Stimulated activated naive CD8-positive, alpha-beta T cell treated with anti-CD3 and anti-CD28 coated beads, Interleukin-15, Interleukin-2, amounts not matched to agents 100 ng/mL and 50 ng/mL, for 24 hours (primary cell): Measurements from ENCODE around the gene PRPF6.

Experiments used
- H3K27ac Mint-ChIP-seq: one replicate; pipeline ENCODE4 v1.8.0; 2021; ENCODE audit warnings: mild to moderate bottlenecking, mixed read lengths
- H3K27me3 Mint-ChIP-seq: one replicate; pipeline ENCODE4 v1.8.0; 2021; ENCODE audit warnings: mixed read lengths
- H3K36me3 Mint-ChIP-seq: one replicate; pipeline ENCODE4 v1.8.0; 2021; ENCODE audit warnings: low read depth, mixed read lengths
- H3K4me1 Mint-ChIP-seq: one replicate; pipeline ENCODE4 v1.8.0; 2021; ENCODE audit warnings: low read depth, mixed read lengths
- H3K4me3 Mint-ChIP-seq: one replicate; pipeline ENCODE4 v1.8.0; 2021; ENCODE audit warnings: mild to moderate bottlenecking, mixed read lengths
- H3K9me3 Mint-ChIP-seq: one replicate; pipeline ENCODE4 v1.8.0; 2021; ENCODE audit warnings: mixed read lengths

PRPF6 gene

GRCh38 chr20:64067005-64067632, 86.2 kb downstream of the PRPF6 start:
- H3K36me3 Mint-ChIP-seq = no peaks in the 10 kb centered on the region
- H3K4me1 Mint-ChIP-seq = peaks cover 47% of the 10 kb centered on the region
- H3K27me3 Mint-ChIP-seq = no peaks in the 10 kb centered on the region
- no peak overlapping the region for H3K4me3 Mint-ChIP-seq
- no peak overlapping the region for H3K27ac Mint-ChIP-seq
- H3K9me3 Mint-ChIP-seq = no peaks in the 10 kb centered on the region

DNA sequence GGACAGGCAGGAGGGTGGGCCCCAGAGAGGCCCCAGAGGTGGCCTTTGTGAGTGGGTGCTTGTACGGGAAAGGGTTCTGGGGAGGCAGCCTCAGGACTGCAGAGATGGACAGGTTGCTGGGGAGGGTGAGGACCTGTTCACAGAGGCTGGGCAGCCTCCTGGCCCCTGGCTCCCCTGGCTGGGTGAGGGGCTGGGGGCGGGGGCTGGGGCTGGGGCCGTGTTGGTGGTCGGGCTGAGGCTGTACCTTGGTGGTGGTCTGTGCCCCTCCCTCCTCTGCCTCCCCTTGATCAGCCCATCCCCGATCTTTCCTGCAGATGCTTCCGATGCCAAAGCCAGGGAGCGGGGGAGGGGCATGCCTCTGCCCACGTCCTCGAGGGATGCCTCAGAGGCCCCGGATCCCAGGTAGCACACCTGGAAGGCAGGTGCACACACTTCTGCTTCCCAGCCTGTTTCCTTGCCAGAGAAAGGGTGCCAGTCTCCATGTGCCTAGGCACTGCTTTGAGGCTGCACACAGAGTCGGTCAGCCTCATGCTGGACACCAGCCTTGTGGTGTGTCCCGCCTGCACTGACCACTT, 86.9 kb downstream of the PRPF6 start:
- no peaks in the 10 kb centered on the region for H3K9me3 Mint-ChIP-seq
- H3K27me3 Mint-ChIP-seq = no peaks in the 10 kb centered on the region
- H3K4me1 Mint-ChIP-seq = peaks cover 45% of the 10 kb centered on the region
- no peak overlapping the region for H3K4me3 Mint-ChIP-seq
- no peak overlapping the region for H3K27ac Mint-ChIP-seq
- no peaks in the 10 kb centered on the region for H3K36me3 Mint-ChIP-seq

- Mint-ChIP-seq H3K4me3 (no peak overlapping the region), H3K27me3 (no peaks in the 10 kb centered on the region), H3K4me1 (peaks cover 45% of the 10 kb centered on the region), H3K36me3 (no peaks in the 10 kb centered on the region), H3K9me3 (no peaks in the 10 kb centered on the region), H3K27ac (no peak overlapping the region)
Measured at GRCh38 chr20:64068386-64069208, 87.7 kb downstream of the PRPF6 start.

DNA sequence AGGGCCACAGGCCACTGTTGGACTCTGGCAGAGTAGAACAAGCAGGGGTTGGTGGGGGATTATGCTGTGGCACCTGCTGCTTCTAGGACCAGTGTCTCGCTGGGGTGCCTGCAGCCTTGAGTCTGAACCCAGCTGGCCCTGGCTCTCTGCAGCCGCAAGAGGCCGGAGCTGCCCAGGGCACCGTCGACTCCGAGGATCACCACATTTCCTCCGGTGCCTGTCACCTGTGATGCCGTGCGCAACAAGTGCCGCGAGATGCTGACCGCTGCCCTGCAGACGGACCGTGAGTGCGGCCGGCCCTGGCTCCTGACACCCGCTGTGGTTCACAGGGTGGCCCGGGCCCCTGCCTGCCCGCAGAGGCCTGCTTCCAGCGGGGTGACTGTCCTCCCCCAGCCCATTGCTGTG, 88.3 kb downstream of the PRPF6 start:
- Mint-ChIP-seq H3K36me3 (no peaks in the 10 kb centered on the region), H3K9me3 (no peaks in the 10 kb centered on the region), H3K27me3 (no peaks in the 10 kb centered on the region), H3K4me1 (peaks cover 38% of the 10 kb centered on the region), H3K4me3 (no peak overlapping the region), H3K27ac (no peak overlapping the region)

- no peaks in the 10 kb centered on the region for H3K36me3 Mint-ChIP-seq
- no peak overlapping the region for H3K27ac Mint-ChIP-seq
Measured at GRCh38 chr20:64069614-64070243, 88.8 kb downstream of the PRPF6 start.

GRCh38 chr20:64070244-64070993, 89.5 kb downstream of the PRPF6 start:
- no peaks in the 10 kb centered on the region for H3K27me3 Mint-ChIP-seq
- peaks cover 26% of the 10 kb centered on the region for H3K4me1 Mint-ChIP-seq
- no peaks in the 10 kb centered on the region for H3K9me3 Mint-ChIP-seq
- no peaks in the 10 kb centered on the region for H3K36me3 Mint-ChIP-seq
- no peak overlapping the region for H3K27ac Mint-ChIP-seq
- H3K4me3 Mint-ChIP-seq = no peak overlapping the region

More at GRCh38 chr20:64069614-64070243, 88.8 kb downstream of the PRPF6 start:
- Mint-ChIP-seq H3K4me3 (no peak overlapping the region), H3K27me3 (no peaks in the 10 kb centered on the region), H3K9me3 (no peaks in the 10 kb centered on the region), H3K4me1 (peaks cover 33% of the 10 kb centered on the region)

DNA sequence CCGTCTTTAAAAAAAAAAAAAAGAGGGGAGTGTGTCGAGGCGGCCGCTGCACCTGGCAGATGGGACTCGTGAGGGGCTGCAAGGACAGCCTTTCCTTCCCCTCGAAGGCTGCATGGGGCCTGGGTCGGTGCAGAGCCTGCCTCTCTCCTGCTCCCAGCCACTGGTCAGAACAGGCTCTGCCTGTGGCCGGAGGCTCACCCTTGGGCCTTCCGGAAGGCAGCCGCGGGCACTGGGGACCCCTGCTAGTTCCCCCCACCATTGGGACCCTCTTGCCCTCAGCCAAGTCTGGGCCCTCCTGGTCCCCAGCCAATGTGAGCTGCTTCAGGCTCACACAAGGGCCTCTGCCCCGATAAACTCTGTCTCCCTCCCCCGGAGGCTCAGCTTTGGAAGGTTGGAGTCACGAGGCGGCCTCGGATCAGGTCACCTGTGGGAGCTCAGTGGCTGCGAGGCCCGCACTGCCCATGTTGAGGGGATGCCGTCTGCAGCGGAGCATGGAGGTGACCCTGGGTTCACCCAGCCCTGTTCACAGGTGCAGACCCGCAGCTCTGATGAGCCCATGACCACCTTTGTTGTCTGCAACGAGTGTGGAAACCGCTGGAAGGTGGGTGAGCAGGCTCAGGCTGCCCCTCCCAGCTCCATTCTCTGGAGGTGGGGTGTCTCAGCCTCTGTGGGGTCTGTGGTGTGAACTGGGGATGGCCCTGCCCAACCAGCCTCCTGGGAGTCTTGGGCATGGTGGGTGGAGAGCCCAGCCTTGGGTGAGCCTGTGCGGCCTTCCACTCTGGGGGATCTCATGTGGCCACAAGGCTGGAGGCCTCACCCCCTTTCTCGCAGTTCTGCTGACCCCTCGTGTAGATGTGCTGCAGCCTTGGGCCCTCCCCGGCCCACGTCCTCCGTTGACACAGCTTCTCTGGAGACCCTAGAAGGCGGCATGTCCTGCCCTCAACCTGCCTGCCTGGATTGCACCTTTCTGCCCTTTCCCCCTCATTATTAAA, 90.7 kb downstream of the PRPF6 start:
- Mint-ChIP-seq H3K36me3 (no peaks in the 10 kb centered on the region), H3K9me3 (no peaks in the 10 kb centered on the region), H3K27ac (no peak overlapping the region), H3K4me3 (no peak overlapping the region), H3K27me3 (no peaks in the 10 kb centered on the region), H3K4me1 (peaks cover 14% of the 10 kb centered on the region)

DNA sequence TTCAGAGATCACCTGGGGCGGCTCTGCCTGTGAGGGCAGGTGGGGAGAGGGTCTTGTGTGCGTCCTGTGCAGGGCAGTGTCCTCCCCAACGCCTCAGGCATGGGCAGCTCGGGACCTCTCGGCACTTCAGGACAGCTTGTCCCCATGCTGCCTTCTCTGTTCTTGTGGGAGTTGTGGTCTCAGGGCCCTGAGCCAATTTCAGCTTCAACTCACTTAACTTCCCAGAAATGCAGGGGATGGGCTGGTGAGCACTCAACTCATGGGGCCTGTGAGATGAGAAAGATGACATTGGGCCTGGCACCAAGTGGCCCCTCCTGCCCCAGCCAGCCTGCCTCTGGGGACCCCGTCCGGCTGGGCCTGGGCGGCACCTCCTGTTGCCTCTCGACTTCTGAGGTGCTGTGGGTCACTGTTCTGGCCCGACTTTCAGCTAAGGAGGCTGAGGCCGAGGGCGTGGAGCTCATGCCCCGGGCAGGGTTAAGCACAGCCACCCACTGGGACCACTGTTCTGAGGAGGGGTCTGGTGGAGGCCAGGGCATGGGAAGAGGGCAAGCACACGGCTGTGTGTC, 91.6 kb downstream of the PRPF6 start:
- Mint-ChIP-seq H3K27me3 (no peaks in the 10 kb centered on the region), H3K4me3 (no peak overlapping the region), H3K9me3 (no peaks in the 10 kb centered on the region), H3K36me3 (no peaks in the 10 kb centered on the region), H3K4me1 (peaks cover 11% of the 10 kb centered on the region), H3K27ac (no peak overlapping the region)

- H3K9me3 Mint-ChIP-seq = no peaks in the 10 kb centered on the region
- no peaks in the 10 kb centered on the region for H3K27me3 Mint-ChIP-seq
- peaks cover 13% of the 10 kb centered on the region for H3K4me1 Mint-ChIP-seq
- no peak overlapping the region for H3K27ac Mint-ChIP-seq
- no peak overlapping the region for H3K4me3 Mint-ChIP-seq
- H3K36me3 Mint-ChIP-seq = no peaks in the 10 kb centered on the region
Measured at GRCh38 chr20:64073476-64074183, 92.7 kb downstream of the PRPF6 start.

GRCh38 chr20:64074184-64074789, 93.4 kb downstream of the PRPF6 start:
- Mint-ChIP-seq H3K9me3 (no peaks in the 10 kb centered on the region), H3K27me3 (no peaks in the 10 kb centered on the region), H3K27ac (no peak overlapping the region), H3K4me3 (no peak overlapping the region), H3K4me1 (peaks cover 19% of the 10 kb centered on the region), H3K36me3 (no peaks in the 10 kb centered on the region)

- Mint-ChIP-seq H3K27ac (no peak overlapping the region), H3K36me3 (no peaks in the 10 kb centered on the region)
Measured at GRCh38 chr20:64074963-64075362, 94.0 kb downstream of the PRPF6 start.

DNA sequence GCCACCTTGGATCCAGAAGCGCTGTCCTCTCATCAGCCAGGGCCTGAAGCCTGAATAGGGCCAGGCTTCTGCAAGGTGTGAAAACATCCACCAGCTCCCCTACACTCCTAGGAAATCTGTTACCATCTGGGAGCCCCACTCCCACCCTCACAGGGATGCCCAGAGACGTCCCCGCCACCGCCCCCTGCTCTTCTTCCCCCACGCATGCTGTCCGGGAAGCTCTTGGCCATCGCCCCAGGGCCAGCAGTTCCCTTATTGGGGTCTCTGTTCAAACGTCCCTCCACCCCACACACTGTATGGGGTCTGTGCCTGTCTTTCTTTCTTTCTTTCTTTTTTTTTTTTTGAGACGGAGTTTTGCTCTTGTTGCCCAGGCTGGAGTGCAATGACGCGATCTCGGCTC, 94.6 kb downstream of the PRPF6 start:
- no peak overlapping the region for H3K4me3 Mint-ChIP-seq
- H3K27me3 Mint-ChIP-seq = no peaks in the 10 kb centered on the region
- no peak overlapping the region for H3K27ac Mint-ChIP-seq
- H3K36me3 Mint-ChIP-seq = no peaks in the 10 kb centered on the region
- no peaks in the 10 kb centered on the region for H3K9me3 Mint-ChIP-seq
- peaks cover 21% of the 10 kb centered on the region for H3K4me1 Mint-ChIP-seq

More at GRCh38 chr20:64074963-64075362, 94.0 kb downstream of the PRPF6 start:
- H3K4me3 Mint-ChIP-seq = no peak overlapping the region
- H3K9me3 Mint-ChIP-seq = no peaks in the 10 kb centered on the region
- peaks cover 19% of the 10 kb centered on the region for H3K4me1 Mint-ChIP-seq
- H3K27me3 Mint-ChIP-seq = no peaks in the 10 kb centered on the region
